ENCODE results near the gene ARIH1.

ARIH1 gene

DNA sequence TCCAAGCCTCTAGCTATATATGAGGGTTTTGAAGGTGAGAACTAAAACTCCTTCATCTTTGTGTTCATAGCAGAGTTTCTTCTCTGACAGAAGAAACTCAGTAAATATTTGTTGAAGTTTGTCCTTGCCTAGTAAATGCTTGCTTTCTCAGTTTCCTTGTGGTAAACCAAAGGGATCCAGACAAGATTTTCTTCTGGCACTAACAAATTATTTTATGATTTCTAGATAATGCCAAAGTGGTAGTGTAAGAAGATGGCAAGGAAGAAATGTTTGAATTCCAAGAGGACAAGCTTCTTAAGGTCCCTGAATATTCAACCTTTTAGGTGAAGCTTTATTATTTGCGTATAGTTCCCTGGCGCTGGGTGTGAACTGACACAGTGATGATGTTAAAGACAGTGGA is 14.4 kb downstream of the ARIH1 start:
- no peak for DNase-seq

DNA sequence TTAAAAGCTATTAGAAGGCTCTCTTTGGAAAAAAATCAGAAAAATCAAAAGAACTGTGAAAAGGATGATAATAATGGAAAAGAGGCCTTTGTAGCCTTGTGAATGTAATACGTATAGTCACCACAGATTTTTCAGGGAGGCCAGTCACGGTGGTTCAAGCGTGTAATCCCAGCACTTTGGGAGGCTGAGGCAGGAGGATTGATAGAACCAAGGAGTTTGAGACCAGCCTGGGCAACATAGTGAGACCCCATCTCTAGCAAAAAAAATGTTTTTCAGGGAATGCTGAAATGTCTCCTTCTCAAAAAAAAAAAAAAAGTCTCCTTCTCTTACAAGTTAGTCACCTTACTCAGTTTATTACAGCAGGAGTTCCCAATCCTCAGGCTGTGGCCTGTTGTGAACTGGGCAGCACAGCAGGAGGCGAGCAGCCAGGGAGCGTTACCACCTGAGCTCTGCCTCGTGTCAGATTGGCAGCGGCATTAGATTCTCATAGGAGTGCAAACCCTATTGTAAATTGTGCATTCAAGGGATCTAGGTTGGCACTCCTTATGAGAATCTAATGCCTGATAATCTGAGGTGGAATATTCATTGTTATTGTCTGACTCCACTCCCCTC is 15.9 kb downstream of the ARIH1 start:
- DNase-seq, result no peak

DNA sequence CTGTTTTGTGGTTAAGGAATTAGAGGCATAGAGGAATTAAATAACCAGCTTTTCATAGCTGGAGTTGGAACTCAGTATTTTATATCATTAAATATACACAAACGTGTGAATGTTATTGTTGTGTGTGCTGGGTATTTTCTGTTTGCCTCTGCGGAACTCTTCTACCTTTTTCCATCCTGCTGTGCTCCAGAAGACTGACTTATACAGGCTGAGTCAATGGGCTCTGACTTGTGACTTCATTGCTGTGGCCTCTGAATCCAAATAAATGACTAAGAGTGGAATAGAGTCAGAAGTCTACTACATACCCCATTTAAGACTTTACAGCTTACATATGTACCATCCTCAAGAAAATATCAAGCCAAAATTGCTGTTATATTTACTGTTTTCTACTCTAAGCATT is 17.6 kb downstream of the ARIH1 start:
- DNase-seq, result no peak

DNA sequence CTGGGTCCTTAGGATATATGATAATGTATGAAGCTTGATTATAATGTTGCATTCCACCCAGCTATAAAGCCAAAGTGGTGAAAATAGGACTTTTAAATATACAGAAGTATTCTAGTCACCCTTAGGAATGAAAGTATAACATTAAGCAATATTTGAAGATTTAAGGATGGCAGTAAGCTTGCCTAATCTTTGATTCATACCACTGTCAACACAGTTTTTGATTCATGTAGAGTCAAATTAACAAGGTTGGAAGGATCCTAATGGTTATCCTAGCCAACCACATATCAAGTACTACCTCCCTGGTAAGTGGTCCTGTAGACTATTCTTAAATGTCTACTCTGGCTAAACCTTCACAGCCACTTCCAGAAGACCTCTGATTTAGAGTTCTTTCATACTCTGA is 18.6 kb downstream of the ARIH1 start:
- no peak for DNase-seq

DNA sequence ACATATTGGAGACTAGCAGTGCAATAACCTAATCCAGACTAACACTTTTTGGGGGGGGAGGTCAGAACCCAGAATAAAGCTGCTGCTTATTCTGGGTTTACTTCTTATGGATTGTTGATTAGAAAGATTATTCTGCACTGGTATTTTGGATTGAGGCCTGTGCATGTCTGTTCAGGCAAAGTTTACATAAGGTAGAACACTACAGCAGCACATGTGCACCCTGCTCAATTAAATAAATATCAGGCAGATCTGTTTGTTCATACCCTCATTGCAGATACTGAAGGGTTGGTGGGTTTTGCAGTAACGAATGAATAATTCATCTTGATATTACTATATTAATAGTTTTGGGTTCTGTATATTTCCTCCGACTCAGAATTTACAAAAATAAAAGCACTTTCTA is 19.1 kb downstream of the ARIH1 start:
- no peak for DNase-seq

DNA sequence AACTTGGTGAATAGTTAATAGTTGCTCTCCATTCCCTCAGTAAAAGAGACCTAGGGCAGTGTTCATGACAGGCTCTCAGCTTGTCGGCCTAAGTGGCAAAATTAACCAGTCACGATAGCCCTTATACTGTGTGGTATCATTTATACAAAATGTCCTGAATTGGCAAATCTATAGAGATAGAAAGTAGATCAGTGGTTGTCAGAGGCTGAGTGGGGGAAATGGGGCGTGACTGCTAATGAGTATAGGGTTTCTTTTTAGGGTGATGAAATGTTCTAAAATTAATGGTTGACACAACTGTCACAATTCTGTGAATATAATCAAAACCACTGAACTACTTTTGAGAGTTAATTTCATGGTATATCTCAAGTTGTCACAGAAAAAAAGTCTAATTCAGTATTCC is 20.9 kb downstream of the ARIH1 start:
- no peak for DNase-seq

DNA sequence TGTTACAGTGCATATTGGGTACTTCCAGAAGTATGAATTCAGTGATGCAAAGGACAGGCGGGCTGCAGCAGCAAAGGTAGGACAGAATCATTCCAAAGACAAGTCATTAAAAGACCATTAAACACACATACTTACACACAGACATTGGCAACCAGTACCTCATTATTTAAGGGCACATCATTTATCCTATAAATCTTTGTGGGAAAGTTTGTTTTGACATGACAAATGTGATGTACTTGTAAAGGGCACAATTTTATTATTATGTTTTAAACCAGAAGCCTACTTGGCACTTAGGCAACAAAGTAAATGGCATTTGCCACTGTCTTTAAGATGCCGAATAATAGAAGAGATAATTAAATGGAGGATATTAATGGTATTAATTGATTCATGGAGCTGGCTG is 22.7 kb downstream of the ARIH1 start:
- DNase-seq, result no peak

DNA sequence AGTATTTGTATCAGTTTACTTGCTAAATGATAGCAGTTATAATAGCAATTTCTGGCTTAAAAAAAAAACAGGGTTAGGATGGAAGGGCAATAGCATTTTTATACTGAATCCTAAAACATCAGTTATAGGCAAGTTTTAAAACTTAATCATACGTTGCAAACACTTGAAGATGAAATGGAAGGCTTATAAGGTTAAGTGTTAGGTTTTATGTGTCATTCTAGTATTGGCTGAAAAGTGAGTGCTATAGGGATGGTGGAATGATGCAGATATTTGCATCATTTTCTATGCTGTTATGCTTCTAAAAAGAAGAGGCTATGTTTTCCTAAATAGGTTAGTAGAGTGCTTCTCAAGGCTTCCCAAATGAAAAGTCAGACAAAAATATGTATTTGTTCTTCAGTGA is 23.3 kb downstream of the ARIH1 start:
- DNase-seq, result no peak

DNA sequence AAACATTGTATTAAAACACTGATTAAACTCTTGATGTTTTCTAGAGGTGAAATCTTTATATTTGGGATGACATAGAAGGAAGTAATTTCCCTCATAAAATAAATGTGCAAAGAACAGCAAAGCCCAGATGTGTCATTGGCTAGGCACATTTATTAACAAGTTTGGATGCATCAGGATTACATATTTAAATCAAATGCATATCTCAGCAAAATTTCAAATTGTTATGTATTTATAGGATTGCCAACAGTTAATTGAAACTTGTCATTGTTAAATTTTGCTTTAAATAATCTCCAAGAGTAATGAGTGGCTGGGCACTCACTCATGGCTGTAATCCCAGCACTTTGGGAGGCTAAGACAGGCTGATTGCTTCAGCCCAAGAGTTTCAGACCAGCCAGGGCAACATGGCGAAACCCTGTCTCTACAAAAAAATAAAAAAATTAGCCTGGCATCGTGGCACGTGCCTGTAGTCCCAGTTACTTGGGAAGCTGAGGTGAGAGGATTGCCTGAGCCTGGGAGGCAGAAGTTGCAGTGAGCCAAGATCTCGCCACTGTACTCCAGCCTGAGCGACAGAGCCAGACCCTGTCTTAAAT is 28.2 kb downstream of the ARIH1 start:
- no peak for DNase-seq

DNA sequence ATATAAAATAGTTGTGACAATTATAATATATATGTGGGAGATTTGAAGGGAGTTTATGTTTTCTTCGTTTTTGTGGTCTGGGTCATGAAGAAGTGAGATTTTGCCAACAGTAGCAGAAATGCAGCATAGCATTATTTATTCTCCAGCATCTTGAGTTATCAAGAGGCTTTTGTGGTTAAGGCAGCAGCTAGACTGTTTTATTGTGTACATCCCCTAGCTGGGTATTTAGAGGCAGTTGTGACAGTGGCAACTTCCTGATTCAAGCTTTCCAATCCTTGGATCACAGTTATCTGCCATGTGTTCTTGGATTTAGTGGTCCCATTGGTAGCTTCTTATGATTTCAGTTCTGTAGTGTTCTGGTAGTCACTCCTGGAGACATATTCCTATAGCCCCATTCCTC is 29.0 kb downstream of the ARIH1 start:
- no peak for DNase-seq

DNA sequence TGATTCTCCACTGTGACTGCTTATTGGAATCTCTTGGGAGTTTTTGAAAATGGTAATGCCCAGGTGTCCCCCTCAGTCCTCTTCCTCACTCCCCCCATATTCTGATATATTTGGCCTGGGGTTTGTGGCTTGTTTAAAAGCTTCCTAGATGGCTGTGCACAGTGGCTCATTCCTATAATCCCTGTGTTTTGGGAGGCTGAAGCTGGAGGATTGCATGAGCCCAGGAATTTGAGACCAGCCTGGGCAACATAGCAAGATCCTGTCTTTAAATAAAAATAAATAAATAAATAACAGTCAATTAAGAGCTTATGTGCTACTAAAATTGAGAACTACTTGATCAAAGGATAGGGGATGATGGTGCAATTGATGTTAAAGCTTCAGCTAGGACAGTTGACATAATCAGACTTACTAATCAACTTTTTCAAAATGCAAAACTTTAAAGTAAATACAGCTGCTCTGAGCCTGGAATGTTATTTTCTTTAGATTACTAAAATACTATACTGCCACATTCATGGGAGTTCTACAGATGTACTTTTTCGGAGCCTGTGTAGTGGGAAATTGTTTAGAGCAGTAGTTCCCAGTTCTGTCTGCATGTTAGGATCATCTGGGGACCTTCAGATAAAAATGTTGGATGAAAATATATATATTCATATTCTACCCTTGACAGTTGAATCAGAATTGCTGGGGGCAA is 33.4 kb downstream of the ARIH1 start:
- DNase-seq, result no peak

DNA sequence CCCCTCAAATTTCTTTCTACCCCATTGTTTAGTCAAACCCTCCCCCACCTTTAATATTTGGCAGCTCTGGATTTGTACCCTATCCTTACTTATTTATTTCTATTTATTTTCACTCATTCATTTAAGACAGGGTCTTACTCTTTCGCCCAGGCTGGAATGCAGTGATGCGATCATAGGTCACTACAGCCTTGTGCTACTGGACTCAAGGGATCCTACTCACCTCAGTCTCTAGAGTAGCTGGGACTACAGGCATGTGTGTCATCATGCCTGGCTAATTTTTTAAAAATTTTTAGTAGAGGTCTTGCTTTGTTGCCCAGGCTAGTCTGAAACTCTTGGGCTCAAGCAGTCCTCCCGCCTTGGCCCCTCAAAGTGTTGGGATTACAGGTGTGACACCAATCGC is 35.4 kb downstream of the ARIH1 start:
- no peak for DNase-seq

DNA sequence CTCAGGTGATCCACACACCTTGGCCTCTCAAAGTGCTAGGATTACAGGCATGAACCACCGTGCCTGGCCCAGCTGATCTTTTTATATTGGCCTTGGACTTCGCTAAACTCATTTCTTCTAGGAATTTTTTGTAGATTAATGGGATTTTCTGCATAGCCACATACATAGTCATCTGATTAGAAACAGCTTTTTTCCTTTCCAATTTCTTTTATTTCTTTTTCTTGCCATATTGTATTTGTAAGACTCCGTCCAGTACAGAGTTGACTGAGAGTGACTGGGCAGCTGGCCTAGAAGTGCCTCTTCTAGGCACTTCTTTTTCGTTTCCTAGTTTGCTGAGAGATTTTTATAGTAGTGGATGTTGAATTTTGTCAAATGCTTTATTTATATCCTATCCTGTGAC is 37.4 kb downstream of the ARIH1 start:
- DNase-seq, result no peak

DNA sequence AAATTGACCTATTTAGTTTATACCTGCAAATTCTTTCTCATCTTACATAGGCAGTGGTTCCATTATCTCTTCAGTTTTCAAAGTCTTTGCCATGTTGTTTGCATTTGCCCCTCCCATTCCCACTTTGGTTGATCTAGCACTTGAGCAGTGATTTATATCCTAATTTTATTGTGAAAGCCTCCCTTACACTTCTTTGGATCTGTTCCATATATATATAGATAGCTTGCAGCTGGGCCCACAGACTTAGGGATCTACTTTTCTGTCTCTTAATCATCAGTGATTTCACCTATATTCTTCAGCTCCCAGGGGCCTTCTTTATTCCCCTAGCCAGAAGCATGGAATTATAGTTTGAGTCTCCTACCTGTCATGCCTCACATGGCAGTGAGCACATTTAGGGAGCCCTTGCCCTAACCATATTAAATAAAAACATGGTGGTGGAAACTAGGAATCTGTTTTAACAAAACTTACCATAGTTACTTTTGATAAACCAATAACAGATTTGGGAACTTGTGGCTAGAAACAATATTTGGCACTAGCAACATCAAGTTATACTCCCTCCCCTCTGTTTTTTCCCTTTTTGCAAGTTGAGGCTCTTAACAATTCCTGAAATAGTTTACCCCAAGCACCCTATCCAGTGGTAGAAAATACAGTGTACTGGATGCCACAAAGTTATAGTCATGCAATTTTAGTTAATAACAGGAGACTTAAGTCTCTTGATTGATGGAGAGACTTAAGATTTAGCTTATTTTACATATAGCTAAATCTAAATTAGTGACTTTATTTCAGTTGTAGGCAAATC is 41.7 kb downstream of the ARIH1 start:
- peak; percentile 2 for DNase-seq

DNA sequence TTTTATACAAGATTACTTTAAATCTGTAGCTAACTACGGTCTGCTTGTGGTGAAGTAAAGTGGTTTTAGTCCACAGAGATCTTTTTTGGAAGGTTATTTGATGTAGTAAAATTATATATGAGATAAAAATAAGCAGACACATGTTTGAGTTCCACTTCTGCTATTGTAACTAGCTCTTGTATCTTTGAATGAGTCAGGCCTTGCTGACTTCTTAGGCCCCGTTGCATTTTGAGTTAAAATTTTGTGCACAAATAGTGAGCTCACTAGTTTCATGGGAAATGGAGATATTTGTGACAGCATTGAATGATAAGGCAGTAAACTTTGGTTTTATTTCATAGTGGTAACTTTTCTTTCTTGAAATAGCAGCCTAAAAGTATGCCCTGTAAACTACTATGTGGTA is 42.6 kb downstream of the ARIH1 start:
- no peak for DNase-seq

DNA sequence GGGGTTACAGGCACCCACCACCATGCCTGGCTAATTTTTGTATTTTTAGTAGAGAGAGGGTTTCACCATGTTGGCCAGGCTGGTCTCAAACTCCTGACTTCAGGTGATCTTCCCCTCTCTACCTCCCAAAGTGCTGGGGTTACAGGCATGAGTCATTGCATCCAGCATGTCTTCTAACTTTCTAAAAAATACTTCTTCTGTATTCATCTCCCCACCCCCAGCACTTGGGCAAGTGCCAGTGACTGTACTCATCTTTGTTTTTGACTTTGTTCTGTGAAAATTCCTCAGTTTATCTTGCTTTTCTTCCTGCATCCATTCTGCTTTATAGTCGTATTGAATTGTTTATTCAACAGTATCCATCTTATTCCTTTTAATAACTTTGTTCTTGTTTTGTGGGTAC is 47.6 kb downstream of the ARIH1 start:
- DNase-seq, result no peak

DNA sequence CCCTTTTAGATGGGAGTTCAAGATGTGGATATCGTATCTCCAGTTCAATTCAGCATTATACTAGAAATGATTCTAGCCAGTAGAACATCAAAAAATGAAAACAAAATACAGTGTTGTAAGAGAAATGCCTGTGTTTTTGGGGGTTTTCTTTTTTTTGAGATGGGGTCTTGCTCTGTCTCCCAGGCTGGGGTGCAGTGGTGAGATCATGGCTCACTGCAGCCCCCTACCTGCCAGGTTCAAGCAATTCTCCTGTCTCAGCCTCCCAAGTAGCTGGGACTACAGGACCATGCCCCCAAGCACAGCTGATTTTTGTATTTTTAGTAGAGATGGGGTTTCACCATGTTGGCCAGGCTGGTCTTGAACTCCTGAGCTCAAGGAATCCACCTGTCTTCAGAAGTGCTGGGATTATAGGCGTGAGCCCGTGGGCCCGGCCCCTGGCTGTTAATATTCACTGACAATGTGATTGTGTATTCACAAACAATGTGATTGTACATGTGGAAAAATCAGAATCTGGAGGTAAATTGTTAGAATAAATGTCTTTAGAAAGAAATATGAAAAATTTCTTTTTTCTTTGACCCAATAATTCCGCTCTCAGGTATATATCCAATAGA is 59.0 kb downstream of the ARIH1 start:
- DNase-seq, result no peak

DNA sequence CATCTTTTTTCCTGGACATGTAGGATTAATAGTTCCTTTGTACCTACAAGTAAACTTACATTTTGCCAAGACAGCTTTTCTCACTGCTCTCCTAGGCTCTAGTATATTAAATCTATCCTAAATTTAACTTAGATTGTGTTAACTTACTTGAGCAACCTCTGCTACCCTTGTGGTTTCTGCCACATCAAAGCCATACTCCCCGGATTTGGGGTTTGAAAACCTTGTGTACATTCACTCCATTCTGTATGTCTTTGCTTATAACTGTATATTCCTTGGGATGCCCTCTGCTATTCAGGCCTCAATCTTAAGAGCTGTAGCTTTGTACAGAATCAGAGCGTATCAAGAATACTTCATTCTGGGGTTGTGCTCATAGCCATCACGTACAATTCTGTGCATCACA is 60.4 kb downstream of the ARIH1 start:
- DNase-seq, result no peak

DNA sequence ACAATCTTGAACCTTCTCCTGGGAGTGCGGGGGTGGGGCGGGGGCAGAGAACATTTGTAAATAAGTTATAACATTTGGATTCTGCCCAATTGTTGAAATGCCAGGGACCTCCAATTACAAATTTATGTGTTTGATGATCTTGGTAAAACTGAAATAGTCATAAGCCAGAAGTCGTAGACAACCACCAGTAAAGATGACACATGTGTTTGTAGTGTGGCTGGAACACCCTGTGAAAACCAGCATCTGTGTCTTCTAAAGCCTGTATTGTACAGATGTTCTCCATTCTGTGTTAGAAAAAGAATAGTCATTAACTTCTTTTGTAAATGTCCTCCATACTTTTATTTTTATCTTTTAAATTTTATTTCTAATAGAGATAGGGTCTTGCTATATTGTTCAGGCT is 61.8 kb downstream of the ARIH1 start:
- no peak for DNase-seq

DNA sequence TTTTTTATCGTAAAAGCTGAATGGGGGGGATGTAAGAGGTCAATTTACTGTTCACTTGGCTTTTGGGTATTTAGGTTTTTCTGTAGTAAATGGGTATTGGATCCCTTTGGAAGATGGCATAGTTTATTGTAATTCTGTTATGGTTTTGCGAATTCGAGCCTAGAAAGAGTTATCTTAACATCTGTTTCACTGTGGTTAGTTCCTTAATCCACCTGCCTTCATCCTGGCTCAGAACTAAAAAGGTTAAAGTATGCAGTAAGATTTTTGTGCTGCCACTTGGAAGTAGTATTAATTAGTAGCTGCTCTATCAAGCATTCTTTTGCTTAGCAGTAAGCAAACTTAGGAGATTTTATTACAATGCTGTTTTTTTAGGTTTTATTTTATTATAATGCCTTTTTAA is 62.4 kb downstream of the ARIH1 start:
- DNase-seq, result no peak

DNA sequence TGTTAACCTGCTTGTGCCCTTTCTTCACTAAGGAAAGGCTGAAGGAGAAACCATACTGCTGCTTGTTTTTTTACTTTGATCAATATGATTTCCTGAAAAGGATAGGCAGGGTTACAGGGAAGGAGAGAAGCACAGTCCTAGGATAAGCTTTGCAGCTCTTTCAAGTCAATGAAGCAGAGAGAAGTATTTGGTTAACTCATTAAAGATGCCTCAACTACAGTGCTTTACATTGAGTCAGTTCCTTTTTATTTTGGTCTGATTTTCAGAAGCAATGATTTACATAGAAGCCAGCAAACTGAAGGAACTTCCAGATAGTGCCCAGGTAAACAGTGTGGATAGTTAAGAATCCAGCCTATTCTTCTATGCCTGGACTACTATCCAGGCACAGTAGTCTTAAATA is 64.8 kb downstream of the ARIH1 start:
- no peak for DNase-seq

DNA sequence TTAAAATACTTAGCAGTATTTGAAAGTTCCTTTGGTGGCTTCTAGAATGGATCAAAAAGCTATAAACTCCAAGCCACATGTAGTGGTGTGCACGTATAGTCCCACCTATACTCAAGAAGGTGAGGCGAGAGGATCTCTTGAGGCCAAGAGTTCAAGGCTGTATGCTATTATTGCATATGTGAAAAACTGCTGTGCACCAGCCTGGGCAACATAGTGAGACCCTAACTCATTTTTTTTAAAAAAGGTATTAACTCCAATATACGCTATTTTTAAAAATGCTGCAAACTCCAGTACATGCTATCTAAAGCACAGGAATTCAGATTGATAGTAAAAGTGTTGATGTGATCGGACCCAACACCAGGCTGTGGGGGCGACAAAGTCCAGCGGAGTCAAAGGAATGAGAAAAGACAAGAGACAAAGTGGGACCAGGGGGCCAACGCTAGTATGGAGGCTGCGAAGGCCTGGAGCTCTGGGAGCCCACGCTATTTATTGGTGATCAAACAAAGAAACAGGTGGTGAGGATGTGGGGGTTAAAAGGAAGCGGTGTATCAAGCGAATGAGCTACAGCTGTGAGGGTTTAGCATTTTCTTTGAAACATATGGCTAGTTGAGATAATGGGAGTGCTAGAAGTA is 66.6 kb downstream of the ARIH1 start:
- no peak for DNase-seq

DNA sequence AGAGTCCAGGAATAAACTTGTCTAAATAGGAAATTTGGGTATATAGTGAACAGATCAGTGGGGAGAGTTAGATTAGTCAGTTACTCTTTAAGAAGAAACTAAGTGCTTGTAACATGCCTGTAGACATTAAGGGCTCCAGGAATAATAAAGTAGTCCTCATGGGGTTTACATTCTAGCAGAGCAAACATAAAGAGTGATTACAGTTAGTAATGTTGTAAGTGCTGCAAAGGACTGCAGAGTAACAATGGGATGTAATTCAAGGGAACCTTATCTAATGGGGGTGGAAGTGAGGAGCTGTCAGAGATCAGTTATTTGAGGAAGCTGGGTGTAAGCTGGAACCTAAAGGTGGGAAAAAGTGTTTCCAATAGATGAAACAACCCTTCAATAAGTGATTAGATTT is 67.5 kb downstream of the ARIH1 start:
- DNase-seq, result no peak

All from NCI-H345 (cell line).